HG02571 (cell line): Measurements from ENCODE around the gene TCF7L2.
"Not testable (repeated sequence)": the region's sequence is repeated elsewhere in the genome, so short reads cannot be mapped to it uniquely, and the experiment has no call there.

Experiments used
- ATAC-seq: cut with Tn5 transposase; IDR thresholded peaks from one replicate; pipeline ENCODE4 v1.9.1; 2021; ENCODE audit warnings: mild to moderate bottlenecking, moderate library complexity; ENCODE audit not compliant: unreplicated experiment

TCF7L2 gene

DNA sequence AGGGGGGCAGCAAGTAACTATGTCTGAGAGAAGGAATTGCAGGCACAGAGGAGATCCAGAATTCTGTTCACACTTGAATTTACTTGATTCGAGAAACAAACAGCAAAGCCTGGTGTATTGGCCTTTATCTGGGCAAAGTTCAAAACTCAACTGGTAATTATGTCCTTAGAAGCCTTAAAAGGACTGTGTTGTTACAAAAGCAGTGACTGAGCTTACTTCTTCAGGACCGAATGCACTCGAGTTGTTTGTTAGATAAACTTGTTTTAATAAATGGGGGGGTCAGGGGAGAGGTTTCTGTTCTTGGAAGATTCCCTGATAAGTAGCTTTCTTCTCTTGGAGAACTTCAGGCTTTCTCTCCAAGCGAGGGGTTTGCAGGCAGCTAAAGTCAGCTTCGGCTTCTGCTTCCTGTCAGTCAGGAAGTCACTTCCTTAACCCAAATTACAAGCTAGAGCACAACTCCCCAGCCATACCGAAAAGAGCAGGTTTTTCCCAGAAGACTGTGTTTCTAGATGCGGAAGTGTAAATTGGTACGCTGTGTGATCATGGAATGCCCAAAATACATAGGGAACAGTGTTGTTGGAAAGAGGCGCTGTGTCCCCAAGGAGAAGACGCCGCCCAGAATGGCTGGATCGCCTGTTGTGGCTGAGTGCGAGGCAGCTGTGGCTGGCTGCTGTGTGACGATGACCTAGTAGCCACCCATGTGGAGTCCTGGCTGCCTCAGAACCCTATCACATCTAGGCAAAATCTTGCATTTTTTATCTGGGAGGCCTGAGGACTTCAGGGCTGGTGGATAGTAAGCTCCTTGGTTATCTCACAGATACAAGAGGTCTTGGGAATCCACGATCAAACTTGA, 110.4 kb downstream of the TCF7L2 start:
- ATAC-seq: no peak

DNA sequence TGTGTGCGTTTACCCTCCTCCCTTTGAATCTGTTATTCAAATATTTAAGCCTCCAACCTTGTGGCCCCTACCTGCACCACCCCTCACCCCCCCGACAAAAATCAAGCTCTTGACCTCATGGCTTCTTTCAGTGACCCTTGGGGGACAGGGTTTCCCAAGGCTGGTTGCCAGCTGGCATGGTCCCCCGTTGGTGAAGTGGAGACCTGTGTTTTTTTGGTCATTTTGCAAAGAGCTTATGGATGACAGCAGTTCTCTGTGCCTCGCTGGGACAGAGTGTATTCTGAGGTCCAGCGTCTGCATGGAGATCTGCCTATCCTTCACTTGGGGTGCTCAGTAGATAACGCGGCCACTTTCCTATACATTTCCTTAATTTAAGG, 111.0 kb downstream of the TCF7L2 start:
- ATAC-seq: no peak

GRCh38 chr10:113061557-113061956, 111.5 kb downstream of the TCF7L2 start:
- ATAC-seq: no peak

DNA sequence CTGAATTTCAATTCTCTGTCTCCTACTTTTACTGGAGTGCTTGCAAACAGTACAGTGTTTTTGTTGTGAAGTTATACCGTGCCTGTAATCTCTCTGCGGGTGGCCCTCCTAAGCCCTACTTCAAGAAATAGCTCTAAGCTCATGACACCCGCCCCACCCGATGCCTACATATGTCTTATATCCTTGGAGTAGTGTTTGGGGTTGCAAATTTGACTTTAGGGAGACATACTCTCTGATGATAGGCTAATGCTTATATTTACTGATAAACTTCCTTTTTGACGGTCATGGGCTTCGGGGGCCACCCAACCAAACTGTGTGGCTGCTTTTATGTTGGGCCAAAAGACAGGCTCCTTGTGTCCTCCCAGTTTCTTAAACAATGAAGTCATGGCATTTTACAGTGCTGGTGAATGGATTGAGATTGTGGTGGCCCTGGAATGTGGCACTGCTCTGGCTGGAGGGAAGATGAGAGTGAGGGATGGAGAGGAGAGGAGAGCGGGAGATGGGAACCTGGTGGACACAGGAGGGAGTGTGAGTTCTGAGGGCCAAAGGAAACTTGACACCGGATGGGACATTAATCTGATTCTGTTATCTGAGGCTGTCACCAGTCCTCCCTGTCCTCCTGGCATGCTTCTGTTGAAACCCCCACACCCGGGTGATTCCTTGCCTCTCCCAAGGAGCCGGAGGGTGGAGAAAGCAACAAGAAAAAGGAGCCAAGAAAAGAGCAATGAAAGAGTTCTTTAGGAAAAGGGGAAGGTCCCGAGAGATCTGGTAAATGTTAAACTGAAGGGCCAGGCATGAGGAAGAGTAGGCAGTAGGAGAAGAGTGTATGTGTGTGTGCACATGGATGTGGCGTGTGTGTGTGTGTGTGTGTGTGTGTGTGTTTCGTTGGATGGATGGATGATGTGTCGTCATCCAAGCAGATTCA, 113.3 kb downstream of the TCF7L2 start:
- no peak for ATAC-seq

DNA sequence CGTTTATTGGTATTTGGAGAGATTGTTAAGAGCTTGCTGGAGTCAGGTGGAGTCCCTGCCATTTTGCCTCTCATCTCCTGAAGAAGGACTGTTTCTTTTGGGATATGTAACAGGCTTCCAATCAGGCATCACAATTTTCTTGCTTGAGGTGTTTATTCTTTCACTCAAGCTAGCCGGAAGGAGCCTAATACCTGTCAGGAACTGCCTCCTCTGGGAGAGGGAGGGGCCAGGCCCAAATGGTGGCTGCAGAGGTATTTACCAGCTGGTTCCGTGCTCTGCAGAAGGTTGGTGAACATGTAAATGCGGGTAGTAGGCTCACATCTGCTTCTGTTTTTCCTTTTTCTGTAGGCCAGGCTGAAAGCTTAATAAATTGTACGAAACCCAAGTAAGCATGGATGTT, 114.0 kb downstream of the TCF7L2 start:
- ATAC-seq: no peak

DNA sequence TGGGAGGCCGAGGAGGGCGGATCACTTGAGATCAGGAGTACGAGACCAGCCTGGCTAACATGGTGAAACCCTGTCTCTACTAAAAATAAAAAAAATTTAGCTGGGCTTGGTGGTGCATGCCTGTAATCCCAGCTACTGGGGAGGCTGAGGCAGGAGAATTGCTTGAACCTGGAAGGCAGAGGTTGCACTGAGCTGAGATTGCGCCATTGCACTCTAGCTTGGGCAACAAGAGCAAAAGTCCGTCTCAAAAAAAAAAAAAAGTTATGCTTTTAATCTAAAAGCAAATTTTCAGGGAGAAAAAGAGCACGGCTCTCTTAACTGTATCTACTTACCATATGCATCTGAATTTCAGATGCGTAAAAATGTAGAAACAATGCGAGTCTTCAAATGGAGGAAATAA, 116.1 kb downstream of the TCF7L2 start:
- not testable (repeated sequence) for ATAC-seq

DNA sequence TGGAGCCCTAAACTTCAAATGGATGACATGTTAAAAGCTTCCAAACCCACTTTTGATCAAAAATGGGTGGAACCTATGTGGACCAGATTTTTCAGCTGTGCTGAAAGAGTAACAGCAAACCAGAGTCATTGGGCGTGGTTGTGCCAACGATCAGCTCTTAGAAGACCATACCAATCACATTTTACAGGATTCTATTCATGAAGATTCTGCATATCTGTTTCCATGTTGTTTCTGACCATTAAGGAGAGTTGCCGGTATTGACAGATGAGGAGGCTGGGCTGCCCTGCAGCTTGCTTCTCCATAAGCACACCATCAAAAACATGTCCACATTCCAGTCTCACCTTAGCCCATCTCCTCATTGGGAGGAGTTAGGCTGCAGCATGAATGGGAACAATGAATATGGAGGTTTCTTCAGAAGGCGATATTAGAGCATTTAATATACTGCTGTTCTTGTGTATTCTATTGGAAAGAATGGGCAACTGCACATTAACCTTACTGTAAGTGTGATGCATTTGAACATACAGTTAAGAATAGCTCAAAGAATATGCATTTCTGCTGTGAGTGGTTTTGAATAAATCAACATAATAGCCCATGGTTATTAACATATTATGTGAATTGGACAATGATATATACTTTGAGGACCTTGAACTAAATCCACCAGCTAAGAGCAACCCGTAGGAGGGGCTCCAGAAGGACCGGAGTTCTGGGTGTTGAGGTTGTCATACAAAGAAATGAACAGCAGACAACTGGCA, 116.7 kb downstream of the TCF7L2 start:
- no peak for ATAC-seq

DNA sequence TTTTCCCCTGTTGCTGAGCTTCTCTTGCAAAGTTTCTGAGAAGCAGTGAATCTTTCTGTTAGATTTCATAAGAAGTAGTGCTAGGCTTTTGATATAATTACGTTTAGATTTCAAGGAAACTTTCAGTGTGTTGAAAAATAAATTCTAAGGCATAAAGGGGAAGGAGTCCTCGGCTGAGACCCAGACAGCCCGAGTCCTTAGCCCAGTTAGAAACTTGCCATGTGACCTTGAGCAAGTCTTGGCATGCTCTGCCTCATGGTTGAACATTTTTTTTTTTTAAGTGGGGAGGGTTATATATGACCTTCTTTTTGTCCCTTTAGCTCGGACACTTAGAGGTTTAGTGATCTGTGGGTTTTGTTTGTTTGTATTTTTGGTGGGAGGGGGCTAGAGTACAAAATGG, 117.5 kb downstream of the TCF7L2 start:
- no peak for ATAC-seq

- ATAC-seq: no peak
Observed at GRCh38 chr10:113068178-113068890, 118.3 kb downstream of the TCF7L2 start.

- no peak for ATAC-seq
Observed at GRCh38 chr10:113069595-113069994, 119.5 kb downstream of the TCF7L2 start.

- no peak for ATAC-seq
Observed at GRCh38 chr10:113071446-113071845, 121.4 kb downstream of the TCF7L2 start.

- ATAC-seq: no peak
Observed at GRCh38 chr10:113073549-113074189, 123.6 kb downstream of the TCF7L2 start.

DNA sequence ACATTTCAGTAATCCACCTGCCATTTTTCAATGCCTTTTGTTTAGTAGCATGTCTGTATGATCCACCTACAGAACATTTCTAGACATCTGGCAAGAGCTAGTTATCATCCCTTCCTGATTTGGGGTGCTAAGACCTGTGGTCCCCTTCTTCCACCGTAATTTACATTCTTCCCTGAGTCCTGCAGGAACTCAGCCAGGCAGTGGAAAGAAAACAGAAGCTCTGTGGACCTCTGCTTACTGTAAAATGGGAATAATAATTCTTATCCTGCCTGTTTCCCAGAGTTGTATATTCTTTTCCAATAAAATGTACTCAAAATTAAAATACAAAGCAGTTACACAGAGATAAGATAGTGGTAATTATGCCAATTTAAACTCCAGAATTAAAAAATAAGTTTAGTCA, 126.9 kb downstream of the TCF7L2 start:
- ATAC-seq: no peak

GRCh38 chr10:113078282-113078907, 128.3 kb downstream of the TCF7L2 start:
- ATAC-seq: no peak

GRCh38 chr10:113080061-113080924, 130.2 kb downstream of the TCF7L2 start:
- ATAC-seq: no peak

DNA sequence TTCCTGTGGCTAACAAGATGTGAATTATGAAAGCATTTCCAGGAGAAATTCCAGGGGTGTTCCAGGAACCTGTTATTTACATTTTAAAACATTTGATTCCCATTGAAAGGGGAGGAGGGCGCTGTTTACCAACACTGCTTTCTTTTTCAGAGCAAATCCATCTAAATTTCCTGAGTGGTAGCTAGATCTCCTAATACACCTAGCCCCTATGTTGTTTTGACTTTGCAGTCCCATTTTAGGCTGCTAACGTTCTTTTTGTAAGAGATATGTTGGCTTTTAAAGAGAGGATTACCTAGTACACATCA, 130.8 kb downstream of the TCF7L2 start:
- no peak for ATAC-seq

- ATAC-seq: no peak
Observed at GRCh38 chr10:113084031-113084430, 134.0 kb downstream of the TCF7L2 start.

- ATAC-seq: no peak
Observed at GRCh38 chr10:113085776-113086175, 135.7 kb downstream of the TCF7L2 start.

GRCh38 chr10:113086282-113086681, 136.2 kb downstream of the TCF7L2 start:
- ATAC-seq: no peak
